ENCODE results near the gene GALNT7. TPM values are rescaled to one million over a fixed set of nuclear protein-coding genes. Genes with fewer than 3 reads are reported as not detected.

The GALNT7 gene
- total RNA-seq, 1 donor from 2014 or later: 31.1 TPM

- DNase-seq (ENCODE audit: low read depth): no peak
- no peak overlapping the region for H3K4me3 ChIP-seq (ENCODE audit: low read depth, low read length)
- TF ChIP-seq CTCF (conservative IDR thresholded peaks at IDR 0.05; ENCODE audit: low read depth, low read length): no peak
Observed at GRCh38 chr4:173171987-173172386, 3.4 kb downstream of the GALNT7 start.

- DNase-seq (ENCODE audit: low read depth): no peak
- H3K4me3 ChIP-seq (ENCODE audit: low read depth, low read length): no peak overlapping the region
- TF ChIP-seq CTCF (conservative IDR thresholded peaks at IDR 0.05; ENCODE audit: low read depth, low read length): no peak
Observed at GRCh38 chr4:173174184-173174583, 5.6 kb downstream of the GALNT7 start.

DNA sequence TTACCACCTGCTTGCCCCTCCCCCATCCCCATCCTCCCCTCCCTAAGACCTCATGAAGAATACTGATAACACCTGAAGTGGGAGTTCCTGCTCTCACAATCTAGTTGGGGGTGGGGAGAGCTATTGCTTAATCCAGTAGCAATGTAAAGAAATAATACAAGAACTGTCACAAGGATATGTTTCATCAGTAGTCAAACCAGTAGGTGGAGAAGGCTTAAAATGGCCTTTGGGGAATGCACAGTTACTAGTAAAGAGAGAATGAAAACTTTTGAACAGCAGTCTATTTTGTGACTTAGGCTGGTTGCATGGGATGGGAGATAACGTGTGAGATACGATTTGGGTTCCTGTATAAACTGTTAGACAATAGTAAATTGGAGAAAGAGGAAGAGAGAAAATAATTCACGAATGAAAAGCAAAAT, 6.0 kb downstream of the GALNT7 start:
- H3K4me3 ChIP-seq (ENCODE audit: low read depth, low read length): no peak overlapping the region
- no peak for DNase-seq (ENCODE audit: low read depth)
- no peak for TF ChIP-seq CTCF (conservative IDR thresholded peaks at IDR 0.05; ENCODE audit: low read depth, low read length)

GRCh38 chr4:173176010-173176409, 7.4 kb downstream of the GALNT7 start:
- no peak for TF ChIP-seq CTCF (conservative IDR thresholded peaks at IDR 0.05; ENCODE audit: low read depth, low read length)
- no peak overlapping the region for H3K4me3 ChIP-seq (ENCODE audit: low read depth, low read length)
- no peak for DNase-seq (ENCODE audit: low read depth)

DNA sequence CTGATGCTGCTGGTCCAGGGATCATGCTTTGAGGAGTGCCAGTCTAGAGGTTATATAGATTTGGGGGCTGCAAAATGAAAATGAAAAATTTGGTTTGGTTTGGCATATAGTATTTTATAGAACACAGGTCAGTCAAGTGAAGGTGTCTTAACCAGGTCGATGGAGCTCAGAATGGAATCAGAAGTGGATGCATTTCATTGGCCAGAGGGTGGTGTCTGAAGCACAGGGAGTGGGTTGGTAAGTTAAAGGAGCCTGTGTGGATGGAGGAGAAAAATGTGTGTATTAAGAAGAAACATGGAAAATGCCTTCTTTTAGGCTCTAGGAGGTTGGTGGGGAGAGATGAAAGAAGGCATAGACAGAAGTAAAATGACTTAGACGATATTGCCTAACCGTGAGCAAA, 8.6 kb downstream of the GALNT7 start:
- DNase-seq (ENCODE audit: low read depth): no peak
- no peak overlapping the region for H3K4me3 ChIP-seq (ENCODE audit: low read depth, low read length)
- TF ChIP-seq CTCF (conservative IDR thresholded peaks at IDR 0.05; ENCODE audit: low read depth, low read length): no peak

DNA sequence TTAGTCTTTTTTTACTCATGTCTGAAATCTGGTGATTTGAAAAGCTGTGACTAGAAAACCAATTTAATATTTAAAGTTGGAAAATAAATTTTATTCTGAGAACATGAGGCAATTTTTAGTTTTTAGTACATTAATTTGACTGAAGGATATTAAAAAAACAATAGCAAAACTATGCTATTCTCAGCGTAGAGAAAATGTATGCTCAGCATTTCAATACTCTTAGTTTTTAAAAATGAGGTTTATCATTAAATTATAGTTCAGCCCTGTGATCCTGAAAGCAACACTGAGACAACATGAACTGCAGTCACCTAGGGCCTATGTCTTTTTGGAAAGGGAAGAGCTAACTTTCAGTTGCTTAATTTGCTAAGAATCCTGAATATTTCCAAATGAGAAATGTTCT, 9.5 kb downstream of the GALNT7 start:
- no peak for DNase-seq (ENCODE audit: low read depth)
- H3K4me3 ChIP-seq (ENCODE audit: low read depth, low read length): no peak overlapping the region
- no peak for TF ChIP-seq CTCF (conservative IDR thresholded peaks at IDR 0.05; ENCODE audit: low read depth, low read length)

DNA sequence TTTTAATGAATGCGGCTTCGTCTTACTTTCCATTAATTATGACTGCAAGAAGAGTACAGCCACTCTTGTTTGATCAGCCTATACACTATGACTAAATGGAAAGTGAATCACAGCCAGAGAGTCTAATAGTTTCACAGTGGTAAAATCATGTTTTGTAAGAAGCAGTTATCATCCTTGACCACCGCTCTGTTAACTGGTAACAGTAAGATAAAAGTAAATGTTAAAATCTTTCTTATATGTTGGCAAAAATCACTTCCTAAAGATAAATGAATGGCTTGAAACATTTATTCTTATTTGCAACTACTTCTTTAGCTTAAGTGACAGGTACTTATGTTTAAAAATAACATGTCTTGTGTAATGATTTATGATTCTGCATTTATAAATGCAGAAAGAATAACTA, 13.2 kb downstream of the GALNT7 start:
- DNase-seq (ENCODE audit: low read depth): peak; percentile 38
- no peak for TF ChIP-seq CTCF (conservative IDR thresholded peaks at IDR 0.05; ENCODE audit: low read depth, low read length)
- no peak overlapping the region for H3K4me3 ChIP-seq (ENCODE audit: low read depth, low read length)

Data from epithelial cell of proximal tubule (primary cell).